ENCODE results near the gene SOCS2. TPM values are rescaled to one million over a fixed set of nuclear protein-coding genes. Genes with fewer than 3 reads are reported as not detected.

The SOCS2 gene
- polyA plus RNA-seq, 2 of the 4 experiments (the other 2 are of a cell fraction): 21.8 to 22.2 TPM

GRCh38 chr12:93593843-93594242, 21.4 kb downstream of the SOCS2 start:
- Histone ChIP-seq H3K4me3 (no peak overlapping the region), H3K4me2 (no peak overlapping the region), H3K27ac (no peak overlapping the region), H3K4me1 (no peaks in the 10 kb centered on the region; the same call in 2 of the 3 replicates), H3K9me3 (no peaks in the 10 kb centered on the region)
- CTCF ChIA-PET: interaction anchor here (1.1 to 1.8 kb wide), 2 partner anchors 13 to 508 kb away, joined by 5 to 6 read pairs; no protein-coding TSS in a partner anchor
- TF ChIP-seq, protein P1, sequence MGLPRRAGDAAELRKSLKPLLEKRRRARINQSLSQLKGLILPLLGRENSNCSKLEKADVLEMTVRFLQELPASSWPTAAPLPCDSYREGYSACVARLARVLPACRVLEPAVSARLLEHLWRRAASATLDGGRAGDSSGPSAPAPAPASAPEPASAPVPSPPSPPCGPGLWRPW (IDR thresholded peaks at IDR 0.05): no peak
- no peak for TF ChIP-seq EHF (CRISPR knock-in tag; IDR thresholded peaks at IDR 0.05)
- TF ChIP-seq PHF8 (IDR thresholded peaks at IDR 0.05; ENCODE audit: borderline replicate concordance, low read depth): no peak
- TF ChIP-seq SREBF2 (IDR thresholded peaks at IDR 0.05): no peak
- no peak for TF ChIP-seq POLR2AphosphoS2 (conservative IDR thresholded peaks at IDR 0.05; ENCODE audit: low read length)
- TF ChIP-seq EHMT2 (IDR thresholded peaks at IDR 0.05; ENCODE audit: low read depth): no peak
- TF ChIP-seq NR3C1 (IDR thresholded peaks at IDR 0.05): no peak
- no peak for TF ChIP-seq REST (IDR thresholded peaks at IDR 0.05)
- TF ChIP-seq BHLHE40 (IDR thresholded peaks at IDR 0.05; ENCODE audit: low read depth, low read length): no peak
- DNase-seq (ENCODE audit: low read depth in 1 of 2, low spot score in 1 of 2): no peak
- no peak for ATAC-seq
- POLR2A ChIA-PET: no interaction called here
- WGBS (ENCODE audit: missing lambda C conversion rate): 83% methylated on average over 2 of the region's 2 CpGs
- FAIRE-seq: no peak

DNA sequence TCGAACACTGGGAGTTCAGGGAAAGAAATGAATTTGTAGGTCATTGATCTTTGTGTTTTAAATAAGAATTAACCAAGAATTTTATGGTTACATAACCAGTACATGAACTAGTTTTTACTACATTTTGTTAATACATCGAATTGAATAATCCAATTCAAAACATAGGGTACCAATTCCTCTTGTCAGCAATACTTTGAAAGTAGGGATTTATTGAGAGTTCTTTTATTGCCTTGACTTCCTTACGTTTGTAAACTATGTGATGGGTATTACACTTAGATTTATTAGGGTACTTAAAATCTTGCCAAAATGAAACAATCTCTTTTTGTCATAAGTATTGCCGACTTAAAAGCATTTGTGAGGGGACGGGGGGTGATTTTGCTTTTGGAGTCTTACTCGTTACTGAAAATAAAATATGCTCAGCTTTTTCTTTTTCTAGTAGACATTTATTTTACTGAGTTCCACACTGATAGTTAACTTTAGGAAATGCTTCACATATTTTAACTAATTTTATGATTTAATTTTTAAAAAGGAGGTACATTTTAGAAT, 22.4 kb downstream of the SOCS2 start:
- no peaks in the 10 kb centered on the region for H3K9me3 ChIP-seq
- ChIA-PET POLR2A (no interaction called here), CTCF (interaction anchor here (1.1 to 1.8 kb wide), 2 partner anchors 14 to 507 kb away, joined by 5 to 6 read pairs; no protein-coding TSS in a partner anchor)
- no peak overlapping the region for H3K27ac ChIP-seq
- TF ChIP-seq SMC3 (IDR thresholded peaks at IDR 0.05) (no peak), NPAS2 (CRISPR knock-in tag; IDR thresholded peaks at IDR 0.05; ENCODE audit: borderline replicate concordance) (no peak), RNF2 (IDR thresholded peaks at IDR 0.05; ENCODE audit: borderline replicate concordance, low read depth) (no peak), ATOH8 (CRISPR knock-in tag; IDR thresholded peaks at IDR 0.05; ENCODE audit: low read depth) (no peak), CBX8 (IDR thresholded peaks at IDR 0.05) (no peak)
- TF ChIP-seq, protein P2, sequence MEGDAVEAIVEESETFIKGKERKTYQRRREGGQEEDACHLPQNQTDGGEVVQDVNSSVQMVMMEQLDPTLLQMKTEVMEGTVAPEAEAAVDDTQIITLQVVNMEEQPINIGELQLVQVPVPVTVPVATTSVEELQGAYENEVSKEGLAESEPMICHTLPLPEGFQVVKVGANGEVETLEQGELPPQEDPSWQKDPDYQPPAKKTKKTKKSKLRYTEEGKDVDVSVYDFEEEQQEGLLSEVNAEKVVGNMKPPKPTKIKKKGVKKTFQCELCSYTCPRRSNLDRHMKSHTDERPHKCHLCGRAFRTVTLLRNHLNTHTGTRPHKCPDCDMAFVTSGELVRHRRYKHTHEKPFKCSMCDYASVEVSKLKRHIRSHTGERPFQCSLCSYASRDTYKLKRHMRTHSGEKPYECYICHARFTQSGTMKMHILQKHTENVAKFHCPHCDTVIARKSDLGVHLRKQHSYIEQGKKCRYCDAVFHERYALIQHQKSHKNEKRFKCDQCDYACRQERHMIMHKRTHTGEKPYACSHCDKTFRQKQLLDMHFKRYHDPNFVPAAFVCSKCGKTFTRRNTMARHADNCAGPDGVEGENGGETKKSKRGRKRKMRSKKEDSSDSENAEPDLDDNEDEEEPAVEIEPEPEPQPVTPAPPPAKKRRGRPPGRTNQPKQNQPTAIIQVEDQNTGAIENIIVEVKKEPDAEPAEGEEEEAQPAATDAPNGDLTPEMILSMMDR (IDR thresholded peaks at IDR 0.05): no peak
- no peaks in the 10 kb centered on the region for H3K4me1 ChIP-seq
- no peak overlapping the region for H3K4me2 ChIP-seq
- WGBS (ENCODE audit: missing lambda C conversion rate): 77% methylated on average over 6 of the region's 6 CpGs
- DNase-seq (ENCODE audit: low read depth in 1 of 2, low spot score in 1 of 2): no peak
- no peak for ATAC-seq
- FAIRE-seq: no peak
- H3K4me3 ChIP-seq: no peak overlapping the region

DNA sequence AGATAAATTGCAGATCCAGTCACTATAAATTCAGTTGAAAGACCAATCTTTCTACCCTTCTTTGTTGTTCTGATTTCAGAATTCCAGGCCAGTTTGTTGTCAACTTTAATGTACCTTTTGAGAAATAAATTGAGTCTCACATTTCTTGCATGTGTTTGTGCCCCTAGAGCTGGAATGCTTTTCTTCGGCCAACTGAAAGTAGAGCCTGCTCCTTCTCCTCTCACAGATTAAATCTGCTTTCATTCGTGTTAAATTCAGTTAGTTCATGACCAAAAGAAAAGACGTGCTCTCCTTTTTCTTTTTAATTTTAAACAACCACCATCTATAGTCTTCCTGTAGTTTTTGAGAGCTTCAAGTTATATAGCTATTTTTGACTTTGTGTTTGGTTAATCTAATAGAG, 22.9 kb downstream of the SOCS2 start:
- 74% methylated on average over 3 of the region's 3 CpGs for WGBS (ENCODE audit: missing lambda C conversion rate)
- no peak for FAIRE-seq
- no peak overlapping the region for H3K4me3 ChIP-seq
- ATAC-seq: no peak
- no peak for DNase-seq (ENCODE audit: low read depth in 1 of 2, low spot score in 1 of 2)
- ChIA-PET POLR2A (no interaction called here), CTCF (interaction anchor here (0.9 kb wide), 1 partner anchor 505 kb away, joined by 3 read pairs; no protein-coding TSS in a partner anchor)
- H3K4me1 ChIP-seq: no peaks in the 10 kb centered on the region
- H3K9me3 ChIP-seq: no peaks in the 10 kb centered on the region
- H3K27ac ChIP-seq: no peak overlapping the region
- H3K4me2 ChIP-seq: no peak overlapping the region
- no peak for TF ChIP-seq ZNF302 (CRISPR knock-in tag; IDR thresholded peaks at IDR 0.05)
- no peak for TF ChIP-seq EHMT2 (IDR thresholded peaks at IDR 0.05; ENCODE audit: low read depth)
- no peak for TF ChIP-seq KDM5A (IDR thresholded peaks at IDR 0.05)
- TF ChIP-seq, protein P1 (IDR thresholded peaks at IDR 0.05): no peak
- no peak for TF ChIP-seq USF2 (IDR thresholded peaks at IDR 0.05)
- no peak for TF ChIP-seq SMC3 (IDR thresholded peaks at IDR 0.05)
- no peak for TF ChIP-seq CHD4 (IDR thresholded peaks at IDR 0.05; ENCODE audit: borderline replicate concordance)
- no peak for TF ChIP-seq ELK1 (IDR thresholded peaks at IDR 0.05; ENCODE audit: low read depth, low read length)
- TF ChIP-seq EP300 (IDR thresholded peaks at IDR 0.05): no peak
- TF ChIP-seq, protein P3, sequence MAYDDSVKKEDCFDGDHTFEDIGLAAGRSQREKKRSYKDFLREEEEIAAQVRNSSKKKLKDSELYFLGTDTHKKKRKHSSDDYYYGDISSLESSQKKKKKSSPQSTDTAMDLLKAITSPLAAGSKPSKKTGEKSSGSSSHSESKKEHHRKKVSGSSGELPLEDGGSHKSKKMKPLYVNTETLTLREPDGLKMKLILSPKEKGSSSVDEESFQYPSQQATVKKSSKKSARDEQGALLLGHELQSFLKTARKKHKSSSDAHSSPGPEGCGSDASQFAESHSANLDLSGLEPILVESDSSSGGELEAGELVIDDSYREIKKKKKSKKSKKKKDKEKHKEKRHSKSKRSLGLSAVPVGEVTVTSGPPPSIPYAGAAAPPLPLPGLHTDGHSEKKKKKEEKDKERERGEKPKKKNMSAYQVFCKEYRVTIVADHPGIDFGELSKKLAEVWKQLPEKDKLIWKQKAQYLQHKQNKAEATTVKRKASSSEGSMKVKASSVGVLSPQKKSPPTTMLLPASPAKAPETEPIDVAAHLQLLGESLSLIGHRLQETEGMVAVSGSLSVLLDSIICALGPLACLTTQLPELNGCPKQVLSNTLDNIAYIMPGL (CRISPR knock-in tag; IDR thresholded peaks at IDR 0.05; ENCODE audit: borderline replicate concordance): no peak
